PC-9 (cell line): ENCODE data around the gene SND1. TPM values are rescaled to one million over a fixed set of nuclear protein-coding genes. Genes with fewer than 3 reads are reported as not detected.

ENCODE experiments used
- BruUV-seq: library from RNA; stranded (reverse); fragments of 400-500 nt; replicated peaks from 2 replicates; lab custom pipeline; 2021; lab: Mats Ljungman, UMichigan
- CTCF ChIA-PET: fragments of 300-600 bp; sonication (Branson Sonifier 250); formaldehyde crosslinking; loops from one replicate; lab custom pipeline; 2022; ENCODE audit warnings: antibody characterized with exemption; lab: Charles Lee
- POLR2A ChIA-PET: fragments of 300-600 bp; sonication (Branson Sonifier 250); formaldehyde crosslinking; loops from one replicate; lab custom pipeline; 2022; ENCODE audit warnings: antibody characterized with exemption; ENCODE audit not compliant: unreplicated experiment; lab: Charles Lee
- DNase-seq, 2 experiments: peaks; one replicate each; pipeline versions ENCODE4 v3.0.0 to v3.0.0-alpha.2; 2015 to 2022; ENCODE audit warnings: mixed read lengths in 1 of 2
- H2AFZ ChIP-seq: fragments of 200-600 bp; sonication (generic); 2 replicates; pipeline ENCODE4 v1.8.1; 2017; ENCODE audit warnings: antibody characterized with exemption
- H3F3A ChIP-seq: fragments of 200-600 bp; sonication (generic); 2 replicates; pipeline ENCODE4 v1.8.1; 2017; ENCODE audit warnings: antibody characterized with exemption, mild to moderate bottlenecking, low read depth; ENCODE audit not compliant: insufficient read depth
- H3K27ac ChIP-seq: fragments of 200-600 bp; sonication (generic); 2 replicates; pipeline ENCODE4 v1.6.1; 2016; ENCODE audit warnings: mixed run types
- H3K27me3 ChIP-seq: fragments of 200-600 bp; sonication (generic); 2 replicates; pipeline ENCODE4 v1.6.1; 2016; ENCODE audit warnings: low read depth, mixed run types; ENCODE audit not compliant: insufficient read depth
- H3K36me3 ChIP-seq: fragments of 200-600 bp; sonication (generic); 2 replicates; pipeline ENCODE4 v1.6.1; 2016; ENCODE audit warnings: low read depth, mixed run types
- H3K4me1 ChIP-seq: fragments of 200-600 bp; sonication (generic); replicated peaks from 2 replicates; pipeline ENCODE4 v1.6.1; 2016; ENCODE audit warnings: mixed run types; ENCODE audit not compliant: insufficient read depth
- H3K4me2 ChIP-seq: fragments of 200-600 bp; sonication (generic); 2 replicates; pipeline ENCODE4 v1.6.1; 2017; ENCODE audit warnings: mixed run types
- H3K4me3 ChIP-seq: fragments of 200-600 bp; sonication (generic); 2 replicates; pipeline ENCODE4 v1.6.1; 2016; ENCODE audit warnings: mixed run types
- H3K79me2 ChIP-seq: fragments of 200-600 bp; sonication (generic); 2 replicates; pipeline ENCODE4 v1.6.1; 2017; ENCODE audit warnings: low read depth, mixed run types
- H3K9me2 ChIP-seq: fragments of 200-600 bp; sonication (generic); 2 replicates; pipeline ENCODE4 v1.8.1; 2017; ENCODE audit warnings: mild to moderate bottlenecking; ENCODE audit not compliant: insufficient read depth
- H3K9me3 ChIP-seq: fragments of 200-600 bp; sonication (generic); 2 replicates; pipeline ENCODE4 v1.8.1; 2016; ENCODE audit warnings: low read depth; ENCODE audit not compliant: insufficient read depth
- H4K20me1 ChIP-seq: fragments of 200-600 bp; sonication (generic); 2 replicates; pipeline ENCODE4 v1.8.1; 2017; ENCODE audit not compliant: insufficient read depth
- CTCF ChIP-seq: fragments of 200-600 bp; sonication (generic); conservative IDR thresholded peaks from 2 replicates; pipeline ENCODE4 v1.6.1; 2017; ENCODE audit warnings: mixed run types, antibody characterized with exemption, mild to moderate bottlenecking, moderate library complexity
- EZH2 ChIP-seq: fragments of 200-600 bp; sonication (generic); IDR thresholded peaks from 2 replicates; pipeline ENCODE4 v1.8.0; 2017; ENCODE audit warnings: antibody characterized with exemption, low read depth
- intact Hi-C: fragments of 100-400 bp; cut with micrococcal nuclease; formaldehyde crosslinking; loops from one replicate; pipeline ENCODE4 v1.10.0; 2022; ENCODE audit not compliant: unreplicated experiment
- total RNA-seq: library from RNA; stranded (reverse); gene quantifications from 2 replicates; pipeline ENCODE4 v1.2.3, GENCODE V29; 2021

The SND1 gene
- total RNA-seq, 1 experiment from 2014 or later, result 273 TPM

- H3K79me2 ChIP-seq, result peaks cover 34% of the 10 kb centered on the region
- CTCF ChIA-PET, result no interaction called here
Measured at GRCh38 chr7:127880454-127880853, 228.5 kb downstream of the SND1 start.

GRCh38 chr7:127881564-127881963 lies 229.6 kb downstream of the SND1 start:
- no TSS peak for BruUV-seq
- H3F3A ChIP-seq, result no peaks in the 10 kb centered on the region
- no peaks in the 10 kb centered on the region for H3K27me3 ChIP-seq
- no peaks in the 10 kb centered on the region; the same call in 1 of the 2 replicates for H3K9me2 ChIP-seq
- H2AFZ ChIP-seq, result no peak overlapping the region
- H3K79me2 ChIP-seq, result peaks cover 30% of the 10 kb centered on the region
- peaks cover 12% of the 10 kb centered on the region for H4K20me1 ChIP-seq
- TF ChIP-seq CTCF, result no peak
- TF ChIP-seq EZH2, result no peak
- POLR2A ChIA-PET, result no interaction called here
- no peaks in the 10 kb centered on the region for H3K4me1 ChIP-seq
- intact Hi-C loops, result no loop called here
- H3K36me3 ChIP-seq, result no peaks in the 10 kb centered on the region
- H3K27ac ChIP-seq, result no peak overlapping the region
- no peak overlapping the region for H3K4me3 ChIP-seq
- CTCF ChIA-PET, result no interaction called here
- no peak overlapping the region for H3K4me2 ChIP-seq
- DNase-seq, result no peak
- H3K9me3 ChIP-seq, result no peaks in the 10 kb centered on the region

More at GRCh38 chr7:127880454-127880853, 228.5 kb downstream of the SND1 start:
- intact Hi-C loops, result no loop called here
- Histone ChIP-seq H3K4me1 (no peaks in the 10 kb centered on the region), H3K27me3 (no peaks in the 10 kb centered on the region), H2AFZ (no peak overlapping the region), H4K20me1 (peaks cover 12% of the 10 kb centered on the region), H3K9me3 (no peaks in the 10 kb centered on the region), H3K27ac (no peak overlapping the region), H3K4me3 (no peak overlapping the region), H3K9me2 (no peaks in the 10 kb centered on the region; the same call in 1 of the 2 replicates), H3K4me2 (no peak overlapping the region), H3F3A (no peaks in the 10 kb centered on the region), H3K36me3 (no peaks in the 10 kb centered on the region)
- BruUV-seq, result no TSS peak
- no peak for DNase-seq
- TF ChIP-seq CTCF (no peak), EZH2 (no peak)
- POLR2A ChIA-PET, result no interaction called here

GRCh38 chr7:127882313-127882920 lies 230.4 kb downstream of the SND1 start:
- Histone ChIP-seq H3K79me2 (peaks cover 22% of the 10 kb centered on the region), H3F3A (no peaks in the 10 kb centered on the region), H3K4me2 (no peak overlapping the region), H3K4me3 (no peak overlapping the region), H3K4me1 (no peaks in the 10 kb centered on the region), H3K9me2 (no peaks in the 10 kb centered on the region; the same call in 1 of the 2 replicates), H3K27me3 (no peaks in the 10 kb centered on the region), H2AFZ (no peak overlapping the region), H3K36me3 (peaks cover 6% of the 10 kb centered on the region; the same call in 1 of the 2 replicates), H3K27ac (no peak overlapping the region), H3K9me3 (no peaks in the 10 kb centered on the region), H4K20me1 (peaks cover 12% of the 10 kb centered on the region)
- BruUV-seq, result no TSS peak
- TF ChIP-seq EZH2, result no peak
- TF ChIP-seq CTCF, result no peak
- intact Hi-C loops, result no loop called here
- no peak for DNase-seq
- POLR2A ChIA-PET, result no interaction called here
- CTCF ChIA-PET, result no interaction called here
